ENCODE data around the gene CPXM1.
"Not testable (repeated sequence)": the region's sequence is repeated elsewhere in the genome, so short reads cannot be mapped to it uniquely, and the experiment has no call there.

The CPXM1 gene

GRCh38 chr20:2820896-2821869 lies 20.8 kb upstream of the CPXM1 start:
- no peak for DNase-seq

- no peak for DNase-seq
These were observed 19.9 kb upstream of the CPXM1 start for GRCh38 chr20:2820084-2820895.

- no peak for DNase-seq
These were observed 17.6 kb upstream of the CPXM1 start for GRCh38 chr20:2817891-2818595.

GRCh38 chr20:2817341-2817726 lies 16.9 kb upstream of the CPXM1 start:
- no peak for DNase-seq

- no peak for DNase-seq
These were observed 16.3 kb upstream of the CPXM1 start for GRCh38 chr20:2816583-2817340.

GRCh38 chr20:2816030-2816582 lies 15.7 kb upstream of the CPXM1 start, which contains the start of gene TMEM239:
Gene TMEM239, plus strand, starts transcription at chr20:2816364. Its CDS starts 191 bp downstream, at chr20:2816555.
- no peak for DNase-seq

GRCh38 chr20:2815242-2815900 lies 14.9 kb upstream of the CPXM1 start:
- no peak for DNase-seq

GRCh38 chr20:2814587-2815051 lies 14.2 kb upstream of the CPXM1 start, which contains the start of gene C20orf141:
Gene C20orf141, plus strand, starts transcription at chr20:2814987. Its CDS starts 198 bp downstream, at chr20:2815185.
- DNase-seq, result no peak

GRCh38 chr20:2814076-2814475 lies 13.6 kb upstream of the CPXM1 start:
- DNase-seq, result no peak

- DNase-seq, result no peak
These were observed 11.8 kb upstream of the CPXM1 start for GRCh38 chr20:2812189-2812588.

GRCh38 chr20:2809690-2810089 lies 9.3 kb upstream of the CPXM1 start:
- no peak for DNase-seq

- not testable (repeated sequence) for DNase-seq
These were observed 7.5 kb upstream of the CPXM1 start for GRCh38 chr20:2807929-2808328.

- no peak for DNase-seq
These were observed 6.6 kb upstream of the CPXM1 start for GRCh38 chr20:2807019-2807418.

- no peak for DNase-seq
These were observed 5.9 kb upstream of the CPXM1 start for GRCh38 chr20:2806351-2806701.

- no peak for DNase-seq
These were observed 5.4 kb upstream of the CPXM1 start for GRCh38 chr20:2805689-2806350.

GRCh38 chr20:2804852-2805688 lies 4.6 kb upstream of the CPXM1 start:
- no peak for DNase-seq

- no peak for DNase-seq
These were observed 3.8 kb upstream of the CPXM1 start for GRCh38 chr20:2804041-2804828.

- no peak for DNase-seq
These were observed 880 bp upstream of the CPXM1 start for GRCh38 chr20:2801286-2801728.

Measured in stimulated activated CD4-positive, alpha-beta T cell treated with anti-CD3 and anti-CD28 coated beads, Interleukin-2, amount 100 ng/mL, for 48 hours (primary cell).